ENCODE data around the gene FGF3. TPM values are rescaled to one million over a fixed set of nuclear protein-coding genes. Genes with fewer than 3 reads are reported as not detected.

FGF3 gene
- polyA plus RNA-seq, 1 of the 3 experiments (the other 2 are of a cell fraction), result not detected

DNA sequence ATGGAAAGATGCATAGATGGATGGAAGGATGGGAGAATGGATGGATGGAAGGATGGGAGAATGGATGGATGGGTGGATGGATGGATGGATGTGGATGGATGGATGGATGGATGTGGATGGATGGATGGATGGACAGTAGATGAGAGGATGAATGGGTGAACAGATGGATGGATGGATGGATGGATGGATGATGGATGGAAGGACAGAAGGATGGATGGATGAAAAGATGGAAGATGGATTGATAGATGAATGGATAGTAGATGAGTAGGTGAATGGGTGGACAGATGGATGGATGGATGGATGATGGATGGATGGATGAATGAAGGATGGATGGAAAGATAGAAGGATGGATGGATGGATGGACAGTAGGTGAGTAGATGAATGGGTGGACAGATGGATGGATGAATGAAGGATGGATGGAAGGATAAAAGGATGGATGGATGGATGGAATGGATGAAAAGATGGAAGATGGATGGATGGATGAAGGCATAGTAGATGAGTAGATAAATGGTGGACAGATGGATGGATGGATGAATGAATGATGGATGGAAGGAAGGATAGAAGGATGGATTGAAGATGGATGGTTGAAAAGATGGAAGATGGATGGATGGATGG is 15.5 kb downstream of the FGF3 start:
- Histone ChIP-seq H3K4me3 (ENCODE audit: low read depth in 2 of 2, low read length in 1 of 2) (no peak overlapping the region), H3K79me2 (ENCODE audit: insufficient read depth) (no peaks in the 10 kb centered on the region), H3K9me3 (no peaks in the 10 kb centered on the region), H3K4me1 (ENCODE audit: control insufficient read depth in 1 of 2, insufficient read depth in 2 of 2, low read depth in 1 of 2, low read length in 1 of 2) (peaks cover 0 to 5% of the 10 kb centered on the region in 2 experiments; a peak in 1 of 4 replicates), H2AFZ (ENCODE audit: low read depth) (no peak overlapping the region), H4K20me1 (ENCODE audit: insufficient read depth) (no peaks in the 10 kb centered on the region), H3K27me3 (ENCODE audit: insufficient read depth) (no peaks in the 10 kb centered on the region), H3K9me2 (no peaks in the 10 kb centered on the region), H3K36me3 (replicated peaks in 1 of 2; ENCODE audit: control insufficient read depth in 1 of 2, insufficient read depth in 2 of 2, low read length in 1 of 2) (no peaks in the 10 kb centered on the region), H3K4me2 (no peak overlapping the region), H3F3A (replicated peaks; ENCODE audit: insufficient read depth) (no peaks in the 10 kb centered on the region), H3K9ac (no peak overlapping the region), H3K27ac (ENCODE audit: low read depth in 2 of 2, low read length in 1 of 2) (no peak overlapping the region)
- CTCF ChIA-PET, result no interaction called here
- POLR2A ChIA-PET, result no interaction called here
- DNase-seq, result no peak
- no peak for TF ChIP-seq MXI1 (IDR thresholded peaks at IDR 0.05; ENCODE audit: low read depth, low read length)
- TF ChIP-seq, protein P1, sequence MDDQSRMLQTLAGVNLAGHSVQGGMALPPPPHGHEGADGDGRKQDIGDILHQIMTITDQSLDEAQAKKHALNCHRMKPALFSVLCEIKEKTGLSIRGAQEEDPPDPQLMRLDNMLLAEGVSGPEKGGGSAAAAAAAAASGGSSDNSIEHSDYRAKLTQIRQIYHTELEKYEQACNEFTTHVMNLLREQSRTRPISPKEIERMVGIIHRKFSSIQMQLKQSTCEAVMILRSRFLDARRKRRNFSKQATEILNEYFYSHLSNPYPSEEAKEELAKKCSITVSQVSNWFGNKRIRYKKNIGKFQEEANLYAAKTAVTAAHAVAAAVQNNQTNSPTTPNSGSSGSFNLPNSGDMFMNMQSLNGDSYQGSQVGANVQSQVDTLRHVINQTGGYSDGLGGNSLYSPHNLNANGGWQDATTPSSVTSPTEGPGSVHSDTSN (IDR thresholded peaks at IDR 0.05), result no peak
- TF ChIP-seq, protein P2, sequence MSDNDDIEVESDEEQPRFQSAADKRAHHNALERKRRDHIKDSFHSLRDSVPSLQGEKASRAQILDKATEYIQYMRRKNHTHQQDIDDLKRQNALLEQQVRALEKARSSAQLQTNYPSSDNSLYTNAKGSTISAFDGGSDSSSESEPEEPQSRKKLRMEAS (IDR thresholded peaks at IDR 0.05; ENCODE audit: low read depth), result no peak
- no peak for TF ChIP-seq NFIC (IDR thresholded peaks at IDR 0.05; ENCODE audit: borderline replicate concordance)
- TF ChIP-seq, protein P3, sequence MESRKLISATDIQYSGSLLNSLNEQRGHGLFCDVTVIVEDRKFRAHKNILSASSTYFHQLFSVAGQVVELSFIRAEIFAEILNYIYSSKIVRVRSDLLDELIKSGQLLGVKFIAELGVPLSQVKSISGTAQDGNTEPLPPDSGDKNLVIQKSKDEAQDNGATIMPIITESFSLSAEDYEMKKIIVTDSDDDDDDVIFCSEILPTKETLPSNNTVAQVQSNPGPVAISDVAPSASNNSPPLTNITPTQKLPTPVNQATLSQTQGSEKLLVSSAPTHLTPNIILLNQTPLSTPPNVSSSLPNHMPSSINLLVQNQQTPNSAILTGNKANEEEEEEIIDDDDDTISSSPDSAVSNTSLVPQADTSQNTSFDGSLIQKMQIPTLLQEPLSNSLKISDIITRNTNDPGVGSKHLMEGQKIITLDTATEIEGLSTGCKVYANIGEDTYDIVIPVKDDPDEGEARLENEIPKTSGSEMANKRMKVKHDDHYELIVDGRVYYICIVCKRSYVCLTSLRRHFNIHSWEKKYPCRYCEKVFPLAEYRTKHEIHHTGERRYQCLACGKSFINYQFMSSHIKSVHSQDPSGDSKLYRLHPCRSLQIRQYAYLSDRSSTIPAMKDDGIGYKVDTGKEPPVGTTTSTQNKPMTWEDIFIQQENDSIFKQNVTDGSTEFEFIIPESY (IDR thresholded peaks at IDR 0.05; ENCODE audit: borderline replicate concordance, low read depth), result no peak
- no peak for TF ChIP-seq GATA2 (CRISPR knock-in tag; IDR thresholded peaks at IDR 0.05)
- TF ChIP-seq, protein P4, sequence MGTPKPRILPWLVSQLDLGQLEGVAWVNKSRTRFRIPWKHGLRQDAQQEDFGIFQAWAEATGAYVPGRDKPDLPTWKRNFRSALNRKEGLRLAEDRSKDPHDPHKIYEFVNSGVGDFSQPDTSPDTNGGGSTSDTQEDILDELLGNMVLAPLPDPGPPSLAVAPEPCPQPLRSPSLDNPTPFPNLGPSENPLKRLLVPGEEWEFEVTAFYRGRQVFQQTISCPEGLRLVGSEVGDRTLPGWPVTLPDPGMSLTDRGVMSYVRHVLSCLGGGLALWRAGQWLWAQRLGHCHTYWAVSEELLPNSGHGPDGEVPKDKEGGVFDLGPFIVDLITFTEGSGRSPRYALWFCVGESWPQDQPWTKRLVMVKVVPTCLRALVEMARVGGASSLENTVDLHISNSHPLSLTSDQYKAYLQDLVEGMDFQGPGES (IDR thresholded peaks at IDR 0.05; ENCODE audit: low read depth, low read length), result no peak
- no peak for TF ChIP-seq POLR2AphosphoS5 (IDR thresholded peaks at IDR 0.05; ENCODE audit: low read depth, low read length)
- TF ChIP-seq, protein P5, sequence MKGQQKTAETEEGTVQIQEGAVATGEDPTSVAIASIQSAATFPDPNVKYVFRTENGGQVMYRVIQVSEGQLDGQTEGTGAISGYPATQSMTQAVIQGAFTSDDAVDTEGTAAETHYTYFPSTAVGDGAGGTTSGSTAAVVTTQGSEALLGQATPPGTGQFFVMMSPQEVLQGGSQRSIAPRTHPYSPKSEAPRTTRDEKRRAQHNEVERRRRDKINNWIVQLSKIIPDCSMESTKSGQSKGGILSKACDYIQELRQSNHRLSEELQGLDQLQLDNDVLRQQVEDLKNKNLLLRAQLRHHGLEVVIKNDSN (IDR thresholded peaks at IDR 0.05; ENCODE audit: borderline replicate concordance, low read depth), result no peak
- no peak for TF ChIP-seq RCOR1 (IDR thresholded peaks at IDR 0.05; ENCODE audit: low read length)
- no peak for TF ChIP-seq FOXM1 (IDR thresholded peaks at IDR 0.05; ENCODE audit: low read depth)
- no peak for TF ChIP-seq SIN3A (IDR thresholded peaks at IDR 0.05; ENCODE audit: borderline replicate concordance, low read depth, low read length)
- no peak for TF ChIP-seq EZH2phosphoT487 (IDR thresholded peaks at IDR 0.05; ENCODE audit: borderline replicate concordance, low read depth)
- no peak for TF ChIP-seq MEF2A (IDR thresholded peaks at IDR 0.05; ENCODE audit: borderline replicate concordance, low read depth)
- TF ChIP-seq, protein P6, sequence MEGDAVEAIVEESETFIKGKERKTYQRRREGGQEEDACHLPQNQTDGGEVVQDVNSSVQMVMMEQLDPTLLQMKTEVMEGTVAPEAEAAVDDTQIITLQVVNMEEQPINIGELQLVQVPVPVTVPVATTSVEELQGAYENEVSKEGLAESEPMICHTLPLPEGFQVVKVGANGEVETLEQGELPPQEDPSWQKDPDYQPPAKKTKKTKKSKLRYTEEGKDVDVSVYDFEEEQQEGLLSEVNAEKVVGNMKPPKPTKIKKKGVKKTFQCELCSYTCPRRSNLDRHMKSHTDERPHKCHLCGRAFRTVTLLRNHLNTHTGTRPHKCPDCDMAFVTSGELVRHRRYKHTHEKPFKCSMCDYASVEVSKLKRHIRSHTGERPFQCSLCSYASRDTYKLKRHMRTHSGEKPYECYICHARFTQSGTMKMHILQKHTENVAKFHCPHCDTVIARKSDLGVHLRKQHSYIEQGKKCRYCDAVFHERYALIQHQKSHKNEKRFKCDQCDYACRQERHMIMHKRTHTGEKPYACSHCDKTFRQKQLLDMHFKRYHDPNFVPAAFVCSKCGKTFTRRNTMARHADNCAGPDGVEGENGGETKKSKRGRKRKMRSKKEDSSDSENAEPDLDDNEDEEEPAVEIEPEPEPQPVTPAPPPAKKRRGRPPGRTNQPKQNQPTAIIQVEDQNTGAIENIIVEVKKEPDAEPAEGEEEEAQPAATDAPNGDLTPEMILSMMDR (IDR thresholded peaks at IDR 0.05), result no peak
